HCT116 (cell line): ENCODE data around the gene NCKAP5. TPM values are rescaled to one million over a fixed set of nuclear protein-coding genes. Genes with fewer than 3 reads are reported as not detected.

Experiments
- ATAC-seq: fragments of 200-7000 bp; cut with Tn5 transposase; 2 replicates; pipeline ENCODE4 v1.9.1; 2020; ENCODE audit warnings: mild to moderate bottlenecking, moderate library complexity
- BruUV-seq: library from RNA; stranded (reverse); fragments of 400-500 nt; replicated peaks from 2 replicates; lab custom pipeline; 2021; lab: Mats Ljungman, UMichigan
- CTCF ChIA-PET: fragments of 300-600 bp; sonication (Branson Sonifier 250); formaldehyde crosslinking; loops from one replicate; lab custom pipeline; 2021; ENCODE audit warnings: antibody characterized with exemption; lab: Charles Lee
- POLR2A ChIA-PET: fragments of 300-600, 350-600 bp; sonication (Branson Sonifier 250); formaldehyde crosslinking; loops from one replicate; lab custom pipeline; 2021; ENCODE audit warnings: antibody characterized with exemption; lab: Charles Lee
- RAD21 ChIA-PET, 2 experiments: fragments of 300-600 bp; sonication (Branson Sonifier 250); formaldehyde crosslinking; loops; one replicate each; lab custom pipeline; 2023; ENCODE audit warnings: low total read pairs in 2 of 2; ENCODE audit not compliant: uncharacterized antibody in 2 of 2, unreplicated experiment in 2 of 2, low non-redundant PET in 1 of 2; lab: Charles Lee
- DNase-seq: peaks from one replicate; pipeline ENCODE4 v3.0.0-alpha.2; 2010; ENCODE audit warnings: low read depth, low spot score
- H2AFZ ChIP-seq: fragments of 200-600 bp; shearing (Covaris generic), sonication (generic); 2 replicates; pipeline ENCODE4 v1.6.1; 2017; ENCODE audit warnings: low read depth, mixed run types, mixed read lengths, antibody characterized with exemption, low read length; ENCODE audit not compliant: poor library complexity, severe bottlenecking
- H3K27ac ChIP-seq: 2 replicates; pipeline ENCODE4 v1.5.1; 2012; ENCODE audit warnings: low read depth, low read length
- H3K27me3 ChIP-seq: fragments of 200-600 bp; sonication (generic); 2 replicates; pipeline ENCODE4 v1.6.1; 2016; ENCODE audit warnings: mixed run types, low read length, mixed read lengths; ENCODE audit not compliant: insufficient read depth
- H3K36me3 ChIP-seq, 2 experiments: fragments of 200-500 bp in 1 of 2; fragments of 200-600 bp in 1 of 2; sonication (Bioruptor generic) in 1 of 2; sonication (generic) in 1 of 2; 2 replicates each; pipeline versions ENCODE4 v1.5.1 to v1.6.1; 2014 to 2016; ENCODE audit warnings: low read length in 2 of 2, inconsistent platforms in 1 of 2, mixed read lengths in 1 of 2, mixed run types in 1 of 2; ENCODE audit not compliant: insufficient read depth in 2 of 2, control insufficient read depth in 1 of 2
- H3K4me1 ChIP-seq, 2 experiments: fragments of 200-600 bp in 1 of 2; sonication (generic) in 1 of 2; 2 replicates each; pipeline versions ENCODE4 v1.5.1 to v1.6.1; 2012 to 2017; ENCODE audit warnings: low read length in 2 of 2, inconsistent platforms in 1 of 2, mild to moderate bottlenecking in 1 of 2, mixed read lengths in 1 of 2, mixed run types in 1 of 2, moderate library complexity in 1 of 2; ENCODE audit not compliant: insufficient read depth in 2 of 2, control insufficient read depth in 1 of 2
- H3K4me2 ChIP-seq: fragments of 200-600 bp; sonication (generic); 2 replicates; pipeline ENCODE4 v1.6.1; 2017; ENCODE audit warnings: mixed run types, low read length, mixed read lengths
- H3K4me3 ChIP-seq, 2 experiments: fragments of 200-600 bp in 1 of 2; sonication (generic) in 1 of 2; replicated peaks in 1 of 2; 2 replicates each; pipeline ENCODE4 v1.5.1; 2011 to 2016; ENCODE audit warnings: low read length in 2 of 2, control low read depth in 1 of 2, low read depth in 1 of 2, mild to moderate bottlenecking in 1 of 2, mixed read lengths in 1 of 2, mixed run types in 1 of 2
- H3K79me2 ChIP-seq: fragments of 200-600 bp; sonication (generic); 2 replicates; pipeline ENCODE4 v1.6.1; 2017; ENCODE audit warnings: mild to moderate bottlenecking, mixed run types, low read length, moderate library complexity, mixed read lengths; ENCODE audit not compliant: insufficient read depth
- H3K9ac ChIP-seq: fragments of 200-600 bp; sonication (generic); 2 replicates; pipeline ENCODE4 v1.6.1; 2016; ENCODE audit warnings: low read length, mixed read lengths
- H3K9me2 ChIP-seq: fragments of 200-600 bp; sonication (generic), shearing (Covaris generic); 2 replicates; pipeline ENCODE4 v1.6.1; 2017; ENCODE audit warnings: mixed run types, mild to moderate bottlenecking, moderate library complexity; ENCODE audit not compliant: insufficient read depth
- H3K9me3 ChIP-seq, 2 experiments: fragments of 200-500 bp in 1 of 2; fragments of 200-600 bp in 1 of 2; sonication (Bioruptor generic) in 1 of 2; sonication (generic) in 1 of 2; 2 replicates each; pipeline ENCODE4 v1.6.1; 2014 to 2017; ENCODE audit warnings: low read length in 2 of 2, mixed read lengths in 2 of 2, inconsistent platforms in 1 of 2, low read depth in 1 of 2, mild to moderate bottlenecking in 1 of 2, mixed run types in 1 of 2, moderate library complexity in 1 of 2; ENCODE audit not compliant: control insufficient read depth in 1 of 2, insufficient read depth in 1 of 2
- H4K20me1 ChIP-seq: fragments of 200-600 bp; sonication (generic), shearing (Covaris generic); 2 replicates; pipeline ENCODE4 v1.6.1; 2017; ENCODE audit warnings: mixed run types, mild to moderate bottlenecking, moderate library complexity; ENCODE audit not compliant: insufficient read depth
- CEBPB ChIP-seq: IDR thresholded peaks from 2 replicates; pipeline ENCODE4 v1.6.1; 2012; ENCODE audit warnings: low read depth
- FOSL1 ChIP-seq: IDR thresholded peaks from 2 replicates; pipeline ENCODE4 v1.6.1; 2012; ENCODE audit warnings: low read depth
- JUND ChIP-seq: IDR thresholded peaks from 2 replicates; pipeline ENCODE4 v1.6.1; 2012
- POLR2A ChIP-seq: IDR thresholded peaks from 2 replicates; pipeline ENCODE4 v1.7.0; 2011; ENCODE audit warnings: borderline replicate concordance; ENCODE audit not compliant: insufficient read depth, insufficient read length; ENCODE audit errors: extremely low read depth
- POLR2AphosphoS5 ChIP-seq: IDR thresholded peaks from 2 replicates; pipeline ENCODE4 v1.6.1; 2011; ENCODE audit warnings: mild to moderate bottlenecking, low read depth, low read length, moderate library complexity
- RAD21 ChIP-seq: IDR thresholded peaks from 2 replicates; pipeline ENCODE4 v1.6.1; 2012; ENCODE audit warnings: low read depth, mild to moderate bottlenecking
- TCF7L2 ChIP-seq: IDR thresholded peaks from 2 replicates; pipeline ENCODE4 v1.7.0; 2011; ENCODE audit warnings: borderline replicate concordance, inconsistent platforms; ENCODE audit not compliant: insufficient read depth, insufficient read length; ENCODE audit errors: extremely low read depth
- YY1 ChIP-seq: IDR thresholded peaks from 2 replicates; pipeline ENCODE4 v1.6.1; 2011; ENCODE audit warnings: low read length, low read depth, moderate library complexity, mild to moderate bottlenecking; ENCODE audit not compliant: insufficient replicate concordance; ENCODE audit errors: extremely low read depth
- ZNF274 ChIP-seq: fragments of 200-500 bp; sonication (Bioruptor generic); IDR thresholded peaks from 2 replicates; pipeline ENCODE4 v1.6.1; 2014; ENCODE audit warnings: mild to moderate bottlenecking, low read depth, low read length, inconsistent platforms
- intact Hi-C: fragments of 100-400 bp; cut with micrococcal nuclease; formaldehyde crosslinking; loops from 2 replicates; pipeline ENCODE4 v1.10.0; 2022
- total RNA-seq: library from RNA; stranded (reverse); gene quantifications from one replicate; pipeline ENCODE4 v1.2.1, GENCODE V29; 2021; ENCODE audit not compliant: unreplicated experiment
- TF ChIP-seq, protein P1 (sequence below): IDR thresholded peaks from 2 replicates; pipeline ENCODE4 v1.6.1; 2012
- TF ChIP-seq, protein P2 (sequence below), 3 experiments: fragments of 200-600 bp in 1 of 3; sonication (generic) in 1 of 3; IDR thresholded peaks in 2 of 3; conservative IDR thresholded peaks in 1 of 3; 2 replicates each; pipeline ENCODE4 v1.5.1; 2012 to 2017; ENCODE audit warnings: low read depth in 2 of 3, low read length in 2 of 3, antibody characterized with exemption in 1 of 3, borderline replicate concordance in 1 of 3, control low read depth in 1 of 3, mild to moderate bottlenecking in 1 of 3, mixed read lengths in 1 of 3, mixed run types in 1 of 3, moderate library complexity in 1 of 3; ENCODE audit not compliant: insufficient read depth in 1 of 3

The NCKAP5 gene
- total RNA-seq, 1 experiment from 2014 or later = 0.30 TPM

DNA sequence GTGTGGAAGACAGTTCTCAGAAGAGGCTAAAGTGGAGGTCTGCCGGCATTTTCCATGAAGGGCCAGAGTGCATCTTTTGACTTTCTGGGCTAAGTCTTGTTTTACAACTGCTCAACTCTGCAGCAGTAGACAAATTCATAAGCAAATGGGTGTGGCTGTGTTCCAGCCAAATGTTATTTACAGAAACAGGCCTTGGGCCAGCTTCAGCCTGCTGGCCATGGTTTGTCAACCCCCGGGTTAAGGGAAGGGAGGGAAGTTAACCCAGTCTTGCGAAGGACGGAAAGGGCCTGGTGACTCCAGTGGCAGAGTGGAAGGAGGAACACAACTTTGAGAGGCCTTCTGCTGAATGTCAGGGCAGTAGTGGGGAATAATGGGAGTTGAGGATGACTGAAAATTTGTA is 34.3 kb upstream of the NCKAP5 start:
- Histone ChIP-seq H3K27ac (no peak overlapping the region), H3K79me2 (no peaks in the 10 kb centered on the region), H3K9me3 (no peaks in the 10 kb centered on the region), H3K27me3 (no peaks in the 10 kb centered on the region), H3K4me2 (no peak overlapping the region), H3K36me3 (no peaks in the 10 kb centered on the region), H4K20me1 (no peaks in the 10 kb centered on the region), H2AFZ (no peak overlapping the region), H3K9ac (no peak overlapping the region), H3K4me1 (no peaks in the 10 kb centered on the region), H3K9me2 (no peaks in the 10 kb centered on the region), H3K4me3 (no peak overlapping the region)
- ChIA-PET CTCF (no interaction called here), RAD21 (no interaction called here), POLR2A (no interaction called here)
- ATAC-seq = no peak
- TF ChIP-seq POLR2A (no peak), FOSL1 (no peak), JUND (no peak), ZNF274 (no peak), TCF7L2 (no peak), CEBPB (no peak), RAD21 (no peak), POLR2AphosphoS5 (no peak), YY1 (no peak)
- TF ChIP-seq, protein P1, sequence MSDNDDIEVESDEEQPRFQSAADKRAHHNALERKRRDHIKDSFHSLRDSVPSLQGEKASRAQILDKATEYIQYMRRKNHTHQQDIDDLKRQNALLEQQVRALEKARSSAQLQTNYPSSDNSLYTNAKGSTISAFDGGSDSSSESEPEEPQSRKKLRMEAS = no peak
- TF ChIP-seq, protein P2, sequence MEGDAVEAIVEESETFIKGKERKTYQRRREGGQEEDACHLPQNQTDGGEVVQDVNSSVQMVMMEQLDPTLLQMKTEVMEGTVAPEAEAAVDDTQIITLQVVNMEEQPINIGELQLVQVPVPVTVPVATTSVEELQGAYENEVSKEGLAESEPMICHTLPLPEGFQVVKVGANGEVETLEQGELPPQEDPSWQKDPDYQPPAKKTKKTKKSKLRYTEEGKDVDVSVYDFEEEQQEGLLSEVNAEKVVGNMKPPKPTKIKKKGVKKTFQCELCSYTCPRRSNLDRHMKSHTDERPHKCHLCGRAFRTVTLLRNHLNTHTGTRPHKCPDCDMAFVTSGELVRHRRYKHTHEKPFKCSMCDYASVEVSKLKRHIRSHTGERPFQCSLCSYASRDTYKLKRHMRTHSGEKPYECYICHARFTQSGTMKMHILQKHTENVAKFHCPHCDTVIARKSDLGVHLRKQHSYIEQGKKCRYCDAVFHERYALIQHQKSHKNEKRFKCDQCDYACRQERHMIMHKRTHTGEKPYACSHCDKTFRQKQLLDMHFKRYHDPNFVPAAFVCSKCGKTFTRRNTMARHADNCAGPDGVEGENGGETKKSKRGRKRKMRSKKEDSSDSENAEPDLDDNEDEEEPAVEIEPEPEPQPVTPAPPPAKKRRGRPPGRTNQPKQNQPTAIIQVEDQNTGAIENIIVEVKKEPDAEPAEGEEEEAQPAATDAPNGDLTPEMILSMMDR (IDR thresholded peaks at IDR 0.05 in 2 of 3, conservative IDR thresholded peaks at IDR 0.05 in 1 of 3; ENCODE audit: borderline replicate concordance in 1 of 3, insufficient read depth in 1 of 3, low read depth in 2 of 3, low read length in 2 of 3) = no peak
- intact Hi-C loops = no loop called here
- no TSS peak for BruUV-seq
- no peak for DNase-seq
